Mammary epithelial cell (primary cell): Measurements from ENCODE around the gene BHLHE40.

Source experiments
- CTCF ChIP-seq, 2 donors: IDR thresholded peaks in 1 of 2; conservative IDR thresholded peaks in 1 of 2; 2 replicates each; pipeline ENCODE4 v1.5.1; 2011 to 2012; ENCODE audit warnings: inconsistent platforms in 2 of 2, low read length in 2 of 2, mild to moderate bottlenecking in 2 of 2, control low read depth in 1 of 2, low read depth in 1 of 2; ENCODE audit not compliant: insufficient read depth in 1 of 2; ENCODE audit errors: extremely low read depth in 1 of 2
- EZH2 ChIP-seq: IDR thresholded peaks from 2 replicates; pipeline ENCODE4 v1.6.1; 2012; ENCODE audit warnings: low read length, inconsistent platforms, borderline replicate concordance

GRCh38 chr3:4972652-4973643, 6.3 kb upstream of the BHLHE40 start:
- no peak for TF ChIP-seq CTCF (conservative IDR thresholded peaks at IDR 0.05 in 1 of 2, IDR thresholded peaks at IDR 0.05 in 1 of 2; ENCODE audit: extremely low read depth in 1 of 2, insufficient read depth in 1 of 2, low read depth in 1 of 2, low read length in 2 of 2)
- no peak for TF ChIP-seq EZH2
